GM18867 (cell line): Measurements from ENCODE around the gene LRRC49.
"Not testable (repeated sequence)": the region's sequence is repeated elsewhere in the genome, so short reads cannot be mapped to it uniquely, and the experiment has no call there.

ENCODE experiments used
- ATAC-seq: cut with Tn5 transposase; IDR thresholded peaks from one replicate; pipeline ENCODE4 v1.9.1; 2021; ENCODE audit warnings: mild to moderate bottlenecking, moderate library complexity; ENCODE audit not compliant: unreplicated experiment

Gene LRRC49, protein sequence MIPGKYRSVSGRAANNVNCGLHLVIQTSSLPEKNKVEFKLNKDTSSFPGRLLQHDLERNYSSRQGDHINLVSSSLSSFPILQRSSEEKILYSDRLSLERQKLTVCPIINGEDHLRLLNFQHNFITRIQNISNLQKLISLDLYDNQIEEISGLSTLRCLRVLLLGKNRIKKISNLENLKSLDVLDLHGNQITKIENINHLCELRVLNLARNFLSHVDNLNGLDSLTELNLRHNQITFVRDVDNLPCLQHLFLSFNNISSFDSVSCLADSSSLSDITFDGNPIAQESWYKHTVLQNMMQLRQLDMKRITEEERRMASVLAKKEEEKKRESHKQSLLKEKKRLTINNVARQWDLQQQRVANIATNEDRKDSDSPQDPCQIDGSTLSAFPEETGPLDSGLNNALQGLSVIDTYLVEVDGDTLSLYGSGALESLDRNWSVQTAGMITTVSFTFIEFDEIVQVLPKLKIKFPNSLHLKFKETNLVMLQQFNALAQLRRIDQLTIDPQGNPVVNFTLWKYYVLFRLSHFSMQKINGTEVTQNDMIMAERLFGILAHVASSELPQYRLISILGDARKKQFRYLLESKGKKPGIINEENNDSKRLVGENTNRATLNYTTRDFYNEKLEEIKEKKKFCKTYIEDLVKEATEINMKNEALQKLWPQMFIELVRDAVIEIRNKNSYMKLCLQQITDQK

DNA sequence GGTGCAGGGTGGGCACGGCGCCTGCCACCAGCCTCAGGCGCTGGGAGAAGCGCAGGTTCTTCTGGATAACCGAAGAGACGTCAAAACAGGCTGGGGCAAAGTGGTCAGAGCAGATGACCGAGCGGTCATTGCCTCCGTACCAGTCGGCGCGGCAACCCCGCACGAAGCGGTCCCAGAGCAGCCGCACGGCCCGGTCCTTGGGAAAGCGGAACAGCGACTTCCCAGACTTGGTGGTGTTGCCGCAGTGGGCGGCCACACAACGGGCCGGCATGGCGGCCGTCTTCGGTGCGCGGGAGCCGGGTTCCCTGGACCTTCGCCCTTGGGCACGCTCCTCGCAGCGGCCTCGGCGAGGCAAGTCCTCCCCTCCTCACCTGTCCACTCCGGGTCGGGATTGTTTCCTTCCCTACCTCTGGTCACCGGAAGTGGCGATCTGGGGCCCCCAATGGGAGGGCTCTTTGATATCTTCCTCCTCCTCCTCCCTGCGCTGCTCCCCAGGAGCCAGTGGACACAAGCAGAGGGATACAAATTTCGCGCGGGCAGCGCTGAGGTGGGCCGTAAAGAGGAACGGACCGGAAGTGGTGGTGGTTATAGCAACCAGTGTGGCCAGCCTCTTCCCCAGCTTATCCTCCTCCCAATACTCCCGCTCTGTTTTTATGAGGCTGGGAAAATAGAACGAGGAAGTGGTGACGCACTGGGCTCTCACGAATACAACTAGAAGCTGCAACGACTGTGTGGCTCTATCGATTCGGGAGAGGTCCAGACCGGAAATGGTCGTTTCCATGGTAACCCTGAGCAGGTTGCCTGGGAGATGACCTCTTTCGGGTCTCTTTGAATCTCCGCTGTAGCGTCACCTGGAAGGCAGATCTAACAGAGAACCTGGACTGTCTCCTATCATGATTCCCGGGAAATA is at the start of gene LRRC49, which contains the start of gene THAP10:
TSS of gene LRRC49 (plus strand) at position 825 of the 910 bp plus-strand sequence. CDS start at position 894, 69 bp downstream.
TSS of gene THAP10 (minus strand) at position 432 of the 910 bp plus-strand sequence. CDS start at position 271, 161 bp downstream.
- ATAC-seq = peak; percentile 83

DNA sequence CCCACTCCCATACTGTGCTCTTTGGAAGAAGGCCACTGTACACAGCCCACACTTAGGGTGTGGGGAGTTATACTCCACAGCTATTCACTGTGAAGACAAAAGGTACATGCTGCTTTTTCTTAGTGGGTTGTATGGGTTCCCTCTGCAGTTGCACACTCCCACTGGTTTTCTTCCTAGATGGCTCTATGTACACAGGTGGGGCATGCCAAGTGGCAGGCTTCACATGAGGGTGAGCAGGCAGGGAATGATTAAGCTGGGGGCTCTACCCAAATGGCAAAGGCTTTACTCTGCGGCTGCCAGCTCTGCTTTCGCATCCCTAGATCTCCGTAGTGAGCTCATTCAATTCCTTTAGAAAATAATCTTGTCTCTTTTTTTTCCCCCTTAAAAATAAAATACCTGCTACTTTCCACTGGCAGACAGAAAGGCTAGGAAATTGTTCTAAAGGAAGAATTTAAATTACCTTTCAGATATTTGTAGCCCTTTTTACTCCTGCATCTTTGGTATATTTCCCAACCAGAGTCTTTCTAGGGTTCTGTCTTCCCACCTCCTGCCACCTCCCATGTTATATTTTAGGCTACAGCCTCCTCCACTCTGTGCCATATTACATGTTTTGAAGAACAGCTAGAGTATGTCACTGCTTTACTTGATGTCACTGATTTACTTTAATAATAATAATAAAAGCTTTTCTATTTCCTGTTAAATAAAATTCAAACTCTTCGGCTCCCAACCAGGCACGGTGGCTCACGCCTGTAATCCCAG is 46.8 kb upstream of the LRRC49 start:
- ATAC-seq = no peak

DNA sequence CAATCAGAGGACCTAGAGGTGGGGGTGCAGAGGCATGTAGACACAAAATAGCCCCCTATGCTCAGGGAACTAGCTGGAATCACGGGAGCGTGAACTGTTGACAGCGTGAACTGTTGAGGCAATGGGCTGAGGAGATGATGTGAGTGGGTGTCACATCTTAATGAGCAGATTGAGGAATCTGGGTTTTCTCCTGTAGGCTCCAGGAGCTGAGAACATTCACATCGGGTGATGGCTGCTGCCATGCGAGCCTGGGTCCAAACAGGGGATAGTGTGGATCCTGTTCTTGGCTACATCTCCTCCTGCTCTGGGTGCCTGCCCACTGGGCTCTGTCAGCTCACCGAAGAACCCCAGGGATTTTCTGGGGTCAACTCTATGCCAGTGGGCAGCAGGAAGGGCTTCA is 40.7 kb upstream of the LRRC49 start:
- no peak for ATAC-seq

DNA sequence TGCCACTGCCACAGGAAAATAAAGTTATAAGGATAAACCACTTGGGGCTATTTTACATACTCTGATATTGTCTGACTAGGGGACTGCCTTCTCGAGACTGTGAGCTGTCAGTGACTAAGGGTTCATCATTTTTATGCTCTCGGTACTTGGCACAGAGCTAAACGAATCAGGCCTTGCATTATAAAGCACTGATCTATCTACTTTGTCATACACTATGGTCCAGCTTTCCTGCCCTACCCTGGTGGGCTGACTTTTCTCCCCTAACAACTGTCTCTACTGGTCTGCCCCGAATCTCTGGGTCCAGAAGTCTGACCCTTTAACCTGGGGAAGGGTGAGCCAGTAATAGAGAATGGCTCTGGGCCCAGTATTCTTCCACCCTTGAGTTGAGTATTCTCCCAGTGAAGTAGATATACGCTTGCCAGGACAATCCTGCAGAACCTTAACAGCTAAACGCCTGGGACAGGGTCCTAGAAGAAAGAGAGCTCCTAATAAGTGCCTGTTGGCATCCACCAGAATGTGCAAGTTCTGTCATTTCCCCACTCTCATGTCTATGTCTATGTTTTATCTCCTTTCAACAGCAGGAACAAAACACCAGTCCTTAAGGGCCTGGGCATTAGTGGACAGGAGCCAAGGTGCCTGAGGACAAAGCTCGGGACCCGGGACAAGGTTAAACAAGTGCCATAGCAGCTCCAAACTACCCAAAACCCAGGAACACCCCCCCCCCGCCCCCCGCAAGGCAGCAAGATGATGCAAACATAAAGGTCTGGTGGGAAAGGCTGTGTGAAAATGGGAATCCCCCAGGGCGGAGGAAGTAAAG is 39.9 kb upstream of the LRRC49 start:
- ATAC-seq = no peak

DNA sequence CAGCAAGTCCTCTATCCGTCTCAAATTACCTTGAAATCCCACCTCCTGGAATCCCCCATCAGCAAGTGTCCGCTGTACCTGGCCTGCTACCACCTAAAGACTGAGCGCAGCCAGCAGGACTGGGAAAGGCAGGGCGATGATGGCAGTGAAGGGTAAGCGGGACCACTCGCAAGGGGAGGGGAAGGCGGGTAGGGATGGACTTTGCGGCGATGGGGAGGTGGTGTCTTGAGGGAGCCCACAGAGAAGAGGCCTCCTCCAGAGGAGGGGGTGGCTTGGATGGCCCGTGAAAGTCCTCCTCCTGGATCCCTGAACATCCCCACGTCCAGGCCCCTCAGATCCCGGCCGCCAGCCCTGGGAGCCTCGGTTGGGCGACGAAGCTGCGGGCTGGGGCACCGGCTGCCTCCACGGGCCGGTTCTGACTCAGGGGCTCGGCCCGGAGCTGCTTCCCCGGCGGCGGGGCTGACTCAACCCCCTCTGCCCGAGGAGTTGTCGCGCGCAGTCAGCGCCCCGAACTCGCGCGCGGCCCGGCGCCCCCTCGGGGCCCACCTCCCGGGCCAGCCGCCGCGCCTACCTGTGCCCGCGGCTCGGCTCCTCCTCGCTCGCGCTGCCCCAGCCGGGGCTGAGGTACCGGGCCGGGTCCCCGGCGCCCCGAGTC is 39.2 kb upstream of the LRRC49 start:
- ATAC-seq = no peak

DNA sequence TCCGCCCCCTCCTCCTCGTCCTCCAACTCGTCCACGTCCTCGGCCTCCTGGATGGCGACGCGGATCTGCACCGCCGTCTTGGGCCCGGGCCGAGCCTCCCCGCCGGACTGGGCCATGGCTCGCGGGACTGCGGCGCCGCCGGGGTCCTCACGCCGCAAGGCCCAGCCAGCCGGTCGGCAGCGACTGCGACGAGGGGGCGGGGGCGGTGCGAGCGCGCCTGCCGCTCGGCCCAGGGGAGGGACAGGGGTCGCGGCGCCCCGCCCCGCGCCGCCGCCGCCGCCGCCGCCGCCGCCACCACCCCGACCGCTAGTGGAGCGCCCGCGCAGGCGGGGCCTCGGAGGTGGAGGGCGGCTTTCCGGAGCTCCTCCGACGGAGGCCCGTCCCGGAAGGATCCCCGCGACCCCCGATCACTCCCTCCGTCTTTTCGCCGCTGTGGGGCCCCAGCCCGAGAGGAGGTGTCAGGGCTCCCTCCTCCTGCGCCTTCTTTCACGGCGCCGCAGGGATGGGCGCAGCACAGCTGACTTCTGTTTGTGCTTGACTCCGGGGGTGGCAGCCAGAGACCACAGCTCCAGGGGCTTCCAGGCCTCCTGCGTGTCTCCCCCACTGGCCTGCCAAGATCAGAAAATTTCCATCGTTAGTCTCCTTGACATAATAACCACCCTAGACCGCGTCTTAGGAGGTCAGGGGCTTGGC is 38.5 kb upstream of the LRRC49 start, which contains the start of gene LARP6:
TSS of gene LARP6 (minus strand) at position 185 of the 693 bp plus-strand sequence. CDS start at position 116, 69 bp downstream.
- no peak for ATAC-seq

DNA sequence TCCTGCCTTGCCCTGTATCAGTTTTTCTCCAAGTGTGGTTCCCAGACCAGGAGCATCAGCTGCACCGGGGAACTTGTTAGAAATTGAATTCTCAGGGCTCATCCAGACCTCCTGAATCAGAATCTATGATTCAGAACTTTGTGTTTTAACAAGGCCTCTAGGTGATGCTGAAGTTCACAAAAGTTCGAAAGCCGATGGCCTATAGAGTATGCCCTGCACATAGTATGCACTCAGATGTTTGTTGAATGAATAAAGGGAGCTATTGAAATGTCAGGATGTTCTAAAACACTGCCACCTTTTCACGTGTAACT is 38.0 kb upstream of the LRRC49 start:
- no peak for ATAC-seq

DNA sequence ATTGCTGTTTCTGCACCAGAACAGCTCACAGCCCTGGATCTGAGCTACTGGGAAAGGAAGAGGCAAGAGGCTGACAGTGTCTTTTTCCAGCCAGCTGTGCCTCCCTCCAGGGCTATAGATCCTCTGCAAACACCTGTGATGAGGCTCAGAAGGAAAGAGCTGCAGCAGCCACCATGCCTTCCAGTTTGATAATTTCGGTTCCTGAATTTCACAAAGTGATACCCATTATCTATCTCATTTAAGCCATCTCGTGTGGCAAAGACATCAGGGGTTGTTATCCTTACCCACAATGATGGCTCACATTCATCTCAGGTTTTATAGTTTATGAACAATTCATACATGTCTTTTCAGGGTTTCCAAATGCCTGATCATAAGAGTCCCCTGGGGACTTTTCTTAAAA is 36.9 kb upstream of the LRRC49 start:
- ATAC-seq = no peak

DNA sequence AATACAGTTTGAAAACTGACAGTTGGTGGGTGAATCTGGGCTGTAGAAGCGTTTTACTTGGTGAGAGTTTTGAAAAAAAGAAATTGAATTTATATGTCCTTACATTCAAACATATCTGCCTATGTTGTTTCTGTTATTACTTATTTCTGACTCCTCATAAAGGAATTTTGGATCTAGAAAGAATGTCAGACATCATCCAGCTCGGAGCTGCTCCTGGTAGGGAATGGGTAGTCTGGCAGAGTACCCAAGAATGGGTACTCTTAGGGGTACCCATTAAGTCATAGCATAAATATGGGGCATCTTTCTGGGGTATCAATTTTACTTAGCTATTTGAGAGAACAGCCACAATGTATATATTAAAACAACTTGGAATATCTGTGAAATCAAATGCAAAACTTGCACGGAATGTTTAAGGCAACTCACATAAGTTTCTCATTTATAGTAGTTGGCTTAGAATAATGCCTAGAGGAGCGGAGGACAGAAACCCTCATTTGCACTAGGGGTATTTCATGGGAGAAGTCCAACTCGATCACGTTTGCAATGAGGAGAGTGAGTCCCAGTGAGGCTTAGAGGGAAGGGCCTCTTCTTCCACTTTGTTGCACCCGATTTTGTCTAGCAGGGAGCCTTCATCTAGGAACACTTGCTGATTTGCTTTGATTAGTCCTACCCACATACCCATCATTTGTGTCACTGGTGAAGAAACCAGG is 36.3 kb upstream of the LRRC49 start:
- no peak for ATAC-seq

DNA sequence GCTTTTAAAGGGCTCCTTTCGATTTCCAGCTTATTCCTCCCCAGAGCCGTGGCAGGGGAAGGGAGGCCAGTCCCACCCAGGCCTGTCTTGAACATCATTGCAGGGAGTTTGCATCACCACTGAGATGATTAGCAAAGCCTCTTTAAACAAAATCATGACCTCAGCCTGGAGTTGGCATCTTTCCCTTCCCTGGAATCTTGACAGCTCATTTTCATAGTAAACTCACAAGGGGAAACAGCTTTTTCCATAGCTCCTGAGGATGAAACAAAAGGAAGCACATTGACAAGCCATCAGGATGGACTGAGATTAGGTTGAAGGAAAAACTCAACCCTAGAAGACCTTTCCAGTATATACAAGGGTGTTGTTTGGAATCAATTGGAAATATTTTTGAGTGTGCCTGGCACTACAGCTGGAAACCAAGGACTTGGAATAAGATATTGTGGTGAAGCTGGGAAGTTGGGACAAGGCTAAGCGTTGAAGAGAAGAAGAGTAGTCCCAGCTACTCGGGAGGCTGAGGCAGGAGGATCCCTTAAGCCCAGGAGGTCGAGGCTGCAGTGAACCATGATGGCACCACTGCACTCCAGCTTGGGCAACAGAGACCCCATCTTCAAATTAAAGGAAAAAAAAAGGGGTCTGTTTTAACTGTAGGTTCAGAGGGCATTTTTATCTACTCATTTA is 35.6 kb upstream of the LRRC49 start:
- no peak for ATAC-seq

DNA sequence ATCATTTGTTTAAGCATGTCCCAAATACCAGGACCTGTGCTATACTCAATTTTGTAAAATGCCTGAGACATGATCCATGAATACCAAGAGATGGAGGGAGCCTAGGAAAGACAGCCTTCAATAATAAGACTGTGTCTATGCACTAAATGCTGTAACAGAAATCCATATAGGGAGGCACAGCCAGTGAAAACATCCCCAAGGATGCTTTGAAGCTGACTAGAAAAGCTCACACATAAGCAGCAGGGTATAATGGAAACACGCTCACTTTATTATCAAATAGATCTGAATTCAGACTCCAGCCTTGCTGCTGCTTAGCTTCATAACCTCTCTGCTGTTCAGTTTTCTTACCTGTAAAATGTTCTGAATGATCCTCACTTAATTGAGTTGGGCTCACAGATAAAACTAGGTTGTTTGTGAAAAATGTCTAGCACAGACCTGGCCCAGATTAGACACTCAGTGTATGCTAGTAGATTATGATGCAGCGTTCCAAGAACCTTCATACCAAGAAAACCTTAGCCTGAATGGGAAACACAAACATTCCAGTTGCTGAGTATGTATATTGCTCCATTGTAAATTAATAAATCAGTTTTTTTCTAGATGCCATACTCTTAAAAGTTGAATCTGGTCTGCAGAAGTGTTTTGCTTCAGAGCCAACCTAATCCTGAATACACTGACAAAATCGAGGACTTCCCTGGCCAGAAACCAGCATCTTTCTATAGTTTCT is 34.9 kb upstream of the LRRC49 start:
- ATAC-seq = no peak

DNA sequence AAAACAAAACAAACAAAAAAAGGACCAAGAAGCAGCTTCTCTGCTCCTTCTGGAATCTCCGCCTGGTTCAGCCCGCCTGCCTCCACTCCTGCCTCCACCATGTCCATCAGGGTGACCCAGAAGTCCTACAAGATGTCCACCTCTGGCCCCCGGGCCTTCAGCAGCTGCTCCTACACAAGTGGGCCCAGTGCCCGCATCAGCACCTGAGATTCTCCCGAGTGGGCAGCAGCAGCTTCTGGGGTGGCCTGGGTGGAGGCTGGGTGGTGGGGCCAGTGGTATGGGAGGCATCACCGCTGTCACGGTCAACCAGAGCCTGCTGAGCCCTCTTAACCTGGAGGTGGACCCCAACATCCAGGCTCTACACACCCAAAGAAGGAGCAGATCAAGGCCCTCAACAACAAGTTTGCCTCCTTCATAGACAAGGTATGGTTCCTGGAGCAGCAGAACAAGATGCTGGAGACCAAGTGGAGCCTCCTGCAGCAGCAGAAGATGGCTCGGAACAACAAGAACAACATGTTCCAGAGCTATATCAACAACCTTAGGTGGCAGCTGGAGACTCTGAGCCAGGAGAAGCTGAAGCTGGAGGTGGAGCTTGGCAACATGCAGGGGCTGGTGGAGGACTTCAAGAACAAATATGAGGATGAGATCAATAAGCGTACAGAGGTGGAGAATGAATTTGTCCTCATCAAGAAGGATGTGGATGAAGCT is 33.9 kb upstream of the LRRC49 start:
- not testable (repeated sequence) for ATAC-seq

DNA sequence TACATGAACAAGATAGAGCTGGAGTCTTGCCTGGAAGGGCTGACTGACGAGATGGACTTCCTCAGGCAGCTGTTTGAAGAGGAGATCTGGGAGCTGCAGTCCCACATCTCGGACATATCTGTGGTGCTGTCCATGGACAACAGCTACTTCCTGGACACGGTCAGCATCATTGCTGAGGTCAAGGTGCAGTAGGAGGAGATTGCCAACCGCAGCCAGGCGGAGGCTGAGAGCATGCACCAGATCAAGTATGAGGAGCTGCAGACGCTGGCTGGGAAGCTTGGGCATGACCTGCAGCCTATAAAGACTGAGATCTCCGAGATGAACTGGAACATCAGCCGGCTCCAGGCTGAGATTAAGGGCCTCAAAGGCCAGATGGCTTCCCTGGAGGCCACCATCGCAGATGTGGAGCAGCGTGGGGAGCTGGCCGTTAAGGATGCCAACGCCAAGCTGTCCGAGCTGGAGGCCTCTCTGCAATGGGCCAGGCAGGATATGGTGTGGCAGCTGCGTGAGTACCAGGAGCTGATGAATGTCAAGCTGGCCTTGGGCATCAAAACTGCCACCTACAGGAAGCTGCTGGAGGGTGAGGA is 33.2 kb upstream of the LRRC49 start:
- ATAC-seq = no peak

DNA sequence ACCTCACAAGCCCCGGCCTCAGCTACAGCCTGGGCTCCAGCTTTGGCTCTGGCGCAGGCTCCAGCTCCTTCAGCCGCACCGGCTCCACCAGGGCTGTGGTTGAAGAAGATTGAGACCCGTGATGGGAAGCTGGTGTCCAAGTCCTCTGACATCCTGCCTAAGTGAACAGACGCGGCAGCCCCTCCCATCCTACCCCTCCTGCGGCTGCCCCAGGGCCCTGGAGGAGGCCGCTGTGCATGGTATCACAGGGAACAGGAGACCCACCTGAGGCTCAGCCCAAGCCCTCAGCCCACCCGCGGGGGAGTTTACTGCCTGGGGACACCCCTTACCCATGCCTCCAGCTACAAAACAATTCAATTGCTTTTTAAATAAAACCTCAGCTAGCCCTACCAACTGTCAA is 32.6 kb upstream of the LRRC49 start:
- no peak for ATAC-seq

DNA sequence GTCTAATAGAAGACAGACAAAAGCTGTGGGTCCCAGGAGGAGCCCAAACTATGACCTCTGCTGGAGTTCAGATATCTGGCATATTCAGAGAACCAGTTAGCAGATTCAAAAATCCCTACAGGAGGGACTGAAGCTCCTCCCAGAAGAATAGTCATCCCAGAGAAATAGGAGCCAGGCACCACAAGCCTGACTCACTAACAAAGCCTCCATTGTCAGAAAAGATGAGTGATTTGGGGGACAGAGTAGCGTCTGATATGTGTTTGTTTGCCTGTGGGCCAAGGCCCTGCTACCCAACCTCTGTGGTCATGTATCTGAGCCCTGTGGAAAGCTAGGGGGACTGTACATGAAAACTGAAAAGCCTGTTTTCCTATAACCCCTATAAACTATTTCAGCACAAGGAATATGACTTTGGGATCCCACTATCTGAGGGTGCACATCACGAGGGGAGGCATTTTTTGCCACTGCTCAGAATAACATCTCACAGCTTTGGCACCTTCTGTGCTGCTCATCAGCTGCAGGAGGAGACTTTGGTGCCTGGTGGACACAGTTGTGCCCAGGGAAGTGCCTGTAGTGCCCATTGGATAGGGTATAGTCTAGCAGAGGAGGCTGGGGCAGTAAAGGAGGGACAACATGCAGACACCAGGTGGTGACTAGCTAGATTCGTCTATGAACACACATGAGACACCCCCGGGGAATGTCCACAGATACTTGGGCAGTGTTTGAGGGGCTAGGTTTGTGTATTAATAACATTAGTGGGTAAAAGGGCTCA is 29.0 kb upstream of the LRRC49 start:
- ATAC-seq = no peak
